GM18870 (cell line): Measurements from ENCODE around the gene KIF6.

ENCODE experiments used
- ATAC-seq: cut with Tn5 transposase; IDR thresholded peaks from one replicate; pipeline ENCODE4 v1.9.1; 2021; ENCODE audit warnings: moderate library complexity; ENCODE audit not compliant: unreplicated experiment

The KIF6 gene

DNA sequence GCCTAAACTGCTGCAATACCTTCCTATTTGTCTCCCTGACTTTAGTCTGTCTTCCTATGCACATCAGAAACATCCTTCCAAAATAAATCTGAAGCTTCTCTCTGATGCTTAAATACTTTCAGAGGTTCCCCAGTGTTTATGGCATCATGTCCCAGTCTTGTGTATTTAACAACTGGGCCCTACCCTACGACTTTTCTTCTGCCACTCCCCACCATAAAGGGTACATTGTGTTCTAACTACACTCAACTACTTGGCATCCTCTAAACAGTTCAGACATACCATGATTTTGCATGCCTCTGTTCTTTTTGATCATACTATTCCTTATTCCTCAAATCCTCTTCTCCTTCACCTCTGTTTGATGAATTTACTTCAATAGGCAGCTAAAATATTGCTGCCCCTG, 259.7 kb downstream of the KIF6 start:
- ATAC-seq, result no peak

DNA sequence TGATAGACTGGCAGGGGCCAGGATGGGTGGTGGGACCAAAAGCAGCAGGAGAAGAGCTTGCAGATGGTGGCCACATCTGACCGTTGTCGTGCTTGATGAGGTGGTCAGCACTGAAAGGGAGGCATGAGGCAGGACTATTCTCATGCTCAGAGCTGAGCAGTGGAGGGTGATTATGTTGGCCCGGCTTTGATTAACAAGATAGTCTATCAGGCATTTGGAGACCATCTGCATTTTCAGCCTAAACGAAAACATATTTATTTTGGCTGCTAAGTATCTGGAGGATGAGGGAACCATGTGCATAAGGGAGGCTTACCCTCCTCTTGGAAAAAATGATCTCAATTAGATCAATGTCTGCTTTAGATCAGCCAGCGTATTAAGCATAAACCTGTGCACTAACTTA, 261.1 kb downstream of the KIF6 start:
- no peak for ATAC-seq

DNA sequence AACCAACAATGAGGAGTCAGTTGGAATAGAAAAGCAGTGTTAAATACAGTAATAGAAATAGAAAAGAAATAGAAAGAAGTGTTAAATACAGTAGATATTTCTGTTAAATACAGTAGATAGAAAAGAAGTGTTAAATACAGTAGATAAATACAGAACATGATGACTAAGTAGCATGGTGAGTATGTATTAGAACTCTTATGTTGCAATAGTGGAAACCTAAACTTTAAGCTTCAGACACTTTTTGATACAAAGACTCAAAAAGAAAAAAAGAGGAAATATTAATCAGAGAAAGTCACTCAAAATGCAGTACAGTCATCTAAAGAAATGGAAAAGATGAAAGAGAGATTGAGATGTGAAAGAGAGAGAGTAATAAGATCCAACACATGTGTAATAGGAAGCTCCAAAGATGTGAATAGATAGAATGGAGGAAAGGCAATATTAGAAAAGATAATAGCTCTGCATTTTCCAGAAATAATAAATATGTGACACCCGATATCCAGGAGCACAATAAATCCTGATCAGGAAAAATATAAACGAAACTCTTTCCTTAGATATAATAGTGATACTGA, 271.2 kb downstream of the KIF6 start:
- ATAC-seq, result no peak

DNA sequence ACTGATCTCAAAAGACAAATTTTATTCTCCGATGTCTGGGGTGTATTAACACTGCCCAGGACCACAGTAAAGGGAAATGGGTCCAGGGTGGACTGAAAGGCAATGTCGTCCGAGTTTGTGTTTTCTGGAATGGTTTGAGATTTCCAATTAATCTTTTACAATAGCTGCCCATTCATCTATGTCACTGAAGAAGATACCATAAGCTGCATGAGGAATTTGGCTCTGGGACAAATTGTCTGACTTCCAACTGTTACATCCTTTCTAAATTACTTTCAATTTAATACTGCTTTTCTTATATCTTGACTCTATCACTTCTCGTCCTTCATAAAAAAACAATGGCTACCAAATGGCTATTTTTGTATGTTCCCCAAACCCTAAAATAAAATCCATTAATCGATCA, 272.0 kb downstream of the KIF6 start:
- no peak for ATAC-seq

DNA sequence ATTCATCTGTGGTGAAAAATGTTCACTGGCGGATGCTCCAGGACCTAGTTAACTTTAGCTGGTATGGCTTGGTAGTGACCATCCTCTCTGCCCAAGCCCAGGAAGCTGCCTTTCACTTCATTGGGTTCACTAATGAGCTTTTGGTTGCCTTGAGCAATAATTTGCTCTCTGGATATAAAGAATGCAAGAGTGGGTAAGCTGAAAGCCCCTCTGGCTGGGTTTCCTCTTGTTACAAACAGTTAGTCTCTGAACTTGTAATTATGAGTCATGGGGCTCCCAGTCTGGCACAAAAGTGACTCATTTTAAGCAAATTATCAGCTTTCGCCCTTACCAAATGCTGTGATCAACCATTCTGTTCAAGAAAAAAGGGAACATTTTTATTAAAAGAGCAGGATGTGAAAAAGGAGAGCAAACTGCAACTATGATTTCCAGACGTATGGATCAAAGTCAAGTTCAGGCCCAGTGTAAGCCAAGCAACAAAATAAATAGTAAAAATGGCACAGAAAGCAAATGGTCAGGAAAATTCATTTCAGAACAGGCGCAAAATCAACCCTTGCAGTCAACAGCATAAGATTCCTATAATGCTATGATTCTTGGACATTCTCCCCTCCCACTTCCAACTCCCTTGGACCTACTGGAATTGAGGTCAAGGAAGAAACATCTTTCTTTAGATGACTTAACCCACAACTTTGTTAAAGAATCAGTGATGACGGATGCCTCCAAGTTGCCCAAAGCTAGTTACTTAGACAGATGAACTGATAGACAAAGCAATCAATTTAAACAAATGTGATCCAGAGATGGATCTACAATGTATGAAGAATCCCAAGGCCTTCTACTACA, 272.7 kb downstream of the KIF6 start:
- no peak for ATAC-seq

DNA sequence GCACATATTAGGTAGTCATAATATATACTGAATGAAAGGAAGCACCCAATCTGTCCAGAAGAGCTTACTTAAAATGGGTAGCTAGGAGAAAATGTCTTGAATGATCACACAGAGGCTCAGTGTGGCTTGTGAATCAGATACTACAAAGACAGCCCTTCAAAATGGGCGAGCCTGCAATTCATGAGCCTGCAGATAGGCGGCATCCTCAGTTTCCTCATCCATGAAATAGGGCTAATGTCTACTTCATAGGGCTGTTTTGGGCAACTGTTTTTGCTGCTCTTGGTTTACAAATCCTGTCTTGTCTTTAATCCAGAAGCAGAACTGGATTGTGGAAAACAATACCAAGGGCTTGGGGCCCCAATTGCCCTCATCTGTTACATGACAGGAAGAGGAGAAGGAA, 273.4 kb downstream of the KIF6 start:
- ATAC-seq, result no peak

DNA sequence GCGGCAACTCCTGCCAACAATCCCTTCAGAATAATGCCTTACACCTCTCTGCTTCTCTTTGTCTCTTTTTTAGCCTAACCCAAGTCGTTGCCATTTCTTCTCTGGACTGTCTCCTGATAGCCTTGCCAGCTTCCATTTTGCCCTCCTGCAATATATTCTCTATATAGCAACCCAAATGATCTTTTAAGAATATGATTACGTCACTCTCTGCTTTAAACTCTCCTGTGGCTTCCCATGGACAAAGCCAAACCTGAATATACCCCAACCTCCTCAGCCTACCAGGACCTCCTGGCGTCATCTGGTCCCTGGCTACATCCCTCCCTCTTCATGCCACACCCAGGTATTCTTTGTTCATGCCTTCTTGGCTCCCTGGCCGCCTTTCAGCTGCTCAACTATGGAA, 276.2 kb downstream of the KIF6 start:
- ATAC-seq, result no peak

DNA sequence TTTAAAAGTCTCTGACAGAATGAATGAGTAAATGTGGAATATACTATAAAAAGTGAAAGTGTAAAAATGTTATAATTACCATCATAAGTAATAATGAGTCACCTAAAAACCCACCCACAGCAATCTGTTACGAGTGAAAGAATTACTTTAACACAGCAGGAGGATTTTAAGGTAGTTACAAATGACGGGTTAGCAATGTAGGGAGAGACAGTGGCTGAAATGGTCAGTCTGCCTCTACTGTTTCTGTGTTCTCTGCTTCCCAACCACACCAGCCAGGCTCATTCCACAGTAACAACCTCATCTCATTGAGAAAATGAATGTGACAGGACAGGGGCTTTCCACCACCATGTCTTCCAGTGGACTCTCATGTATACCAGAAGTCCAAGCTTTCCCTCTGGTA, 278.3 kb downstream of the KIF6 start:
- ATAC-seq, result no peak

DNA sequence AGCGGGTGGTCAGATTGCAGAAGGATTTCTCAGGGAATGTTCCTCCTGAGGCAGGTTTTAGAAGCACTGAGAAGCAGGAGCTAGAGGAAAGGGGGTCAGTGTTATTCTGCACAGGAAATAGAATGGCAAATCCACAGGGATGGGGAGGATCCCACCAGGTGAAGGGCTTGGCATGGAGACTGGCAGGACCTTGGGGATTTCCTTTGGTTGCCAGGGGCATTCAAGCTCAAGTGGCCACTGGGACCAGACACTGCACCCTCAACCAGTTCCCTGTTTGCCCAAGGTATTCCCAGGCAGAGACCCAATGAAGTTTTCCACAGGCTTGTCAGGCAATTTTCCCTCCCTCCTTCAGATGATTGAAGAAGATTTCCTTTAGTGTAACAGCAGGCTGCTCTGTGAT, 279.5 kb downstream of the KIF6 start:
- ATAC-seq, result no peak

DNA sequence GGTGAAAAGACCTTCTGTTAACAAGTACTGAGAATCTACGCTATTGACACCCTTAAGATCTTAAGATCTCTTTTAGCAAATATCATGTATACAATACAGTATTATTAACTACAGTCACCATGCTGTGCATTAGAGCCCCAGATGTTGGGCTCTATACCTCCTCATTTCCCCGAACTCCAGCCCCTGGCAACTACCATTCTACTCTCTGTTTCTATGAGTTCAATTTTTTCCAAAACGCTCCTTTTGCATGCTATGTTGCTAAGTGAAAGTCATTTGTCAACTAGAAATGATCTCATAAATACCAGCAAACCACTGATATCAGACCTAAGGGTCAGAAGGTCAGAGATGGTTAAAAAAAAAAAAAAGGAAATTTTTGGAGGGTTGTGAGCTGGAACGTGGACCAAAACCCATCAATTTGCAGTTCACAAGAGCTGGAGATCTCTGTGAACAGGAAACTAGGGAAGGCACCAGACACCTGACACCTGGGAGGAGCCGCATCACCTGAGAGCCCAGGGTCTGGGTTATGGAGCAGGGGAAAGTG, 280.7 kb downstream of the KIF6 start:
- ATAC-seq, result no peak

DNA sequence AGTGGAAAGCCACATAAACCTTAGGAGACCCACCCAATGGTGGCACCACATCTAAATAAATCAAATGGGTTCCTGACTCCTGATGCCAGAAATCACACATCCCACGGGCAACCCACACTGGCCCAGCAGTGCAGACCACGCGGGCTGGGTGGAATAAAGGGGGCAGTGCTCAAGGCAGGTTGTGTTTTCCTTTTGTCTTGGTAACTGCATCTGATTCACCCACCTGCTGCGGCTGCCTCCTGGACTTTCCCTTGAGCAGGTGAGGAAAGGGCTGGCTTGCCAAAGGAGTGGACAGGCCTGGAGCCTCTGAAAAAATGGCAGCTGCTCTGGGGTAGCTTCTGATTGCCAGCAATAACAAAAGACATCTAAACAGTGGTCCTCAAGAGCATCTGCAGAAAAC, 283.2 kb downstream of the KIF6 start:
- ATAC-seq, result no peak

DNA sequence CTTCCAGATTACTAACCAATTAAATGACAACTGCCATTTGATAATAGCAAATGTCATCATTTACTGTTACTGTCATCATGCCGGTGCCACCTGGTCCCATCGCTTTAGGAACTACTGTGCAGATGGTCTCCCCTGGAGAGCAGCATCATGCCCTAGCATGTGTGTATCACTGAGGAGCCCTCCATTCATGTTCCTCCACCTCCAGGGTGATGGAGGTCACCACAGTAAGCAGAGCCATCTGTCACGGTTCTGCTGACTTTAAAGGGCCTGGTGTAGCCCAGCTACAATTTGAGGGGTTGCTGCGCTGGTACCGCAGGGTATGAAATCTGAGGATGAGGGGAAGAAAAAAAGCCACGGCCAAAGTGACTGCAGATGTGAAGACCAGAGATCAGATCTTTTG, 283.9 kb downstream of the KIF6 start:
- no peak for ATAC-seq

DNA sequence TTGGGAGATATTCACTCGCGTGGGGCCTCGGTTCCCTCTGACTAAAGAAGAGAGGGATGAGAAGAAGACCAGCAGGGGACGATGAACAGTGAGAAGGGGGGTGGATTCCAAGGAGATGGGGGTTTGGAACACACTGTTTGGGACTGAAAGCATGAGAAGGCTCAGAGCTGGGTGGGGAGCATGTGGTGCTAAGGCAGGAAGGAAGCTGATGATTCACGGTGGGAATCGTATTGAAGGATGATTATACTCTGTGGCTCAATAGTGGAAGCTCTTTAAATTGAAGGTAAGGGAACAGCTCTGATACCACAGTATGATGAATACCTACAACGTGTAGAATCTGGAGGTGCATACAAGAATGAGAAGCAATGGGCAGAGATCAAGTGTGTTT, 285.2 kb downstream of the KIF6 start:
- ATAC-seq, result no peak

DNA sequence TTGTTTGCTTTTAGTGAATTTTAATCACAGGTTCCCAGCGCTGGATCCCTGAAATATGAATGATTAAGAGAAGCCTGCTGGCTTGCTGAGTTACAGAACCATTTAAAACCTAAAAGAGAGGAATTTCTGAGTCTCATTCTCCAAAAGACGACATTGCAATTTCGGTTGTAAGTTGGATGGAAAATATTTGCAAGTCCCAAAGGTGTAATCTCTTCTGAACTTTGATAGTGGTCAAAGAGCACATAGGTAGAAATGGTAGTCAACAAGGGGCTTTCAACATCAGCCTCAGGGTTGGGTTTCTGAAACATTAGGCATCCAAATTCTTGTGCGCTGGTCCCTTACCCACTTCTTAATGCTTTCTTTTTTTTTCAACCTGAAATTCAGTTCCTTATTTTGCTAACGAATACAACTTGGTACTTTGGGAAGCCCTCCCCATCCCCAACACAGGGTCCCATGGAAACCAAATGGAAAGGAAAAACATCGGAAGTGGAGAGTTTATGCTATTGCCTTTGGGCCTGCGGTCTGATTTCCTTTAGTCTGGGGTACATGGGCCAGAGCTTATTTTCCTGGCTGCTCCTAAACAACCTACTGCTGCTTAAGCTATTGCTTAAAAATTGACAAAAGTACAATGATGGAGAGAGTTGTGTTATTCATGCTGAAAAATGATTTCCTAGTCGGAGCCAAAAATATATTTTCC, 285.7 kb downstream of the KIF6 start:
- ATAC-seq, result no peak

DNA sequence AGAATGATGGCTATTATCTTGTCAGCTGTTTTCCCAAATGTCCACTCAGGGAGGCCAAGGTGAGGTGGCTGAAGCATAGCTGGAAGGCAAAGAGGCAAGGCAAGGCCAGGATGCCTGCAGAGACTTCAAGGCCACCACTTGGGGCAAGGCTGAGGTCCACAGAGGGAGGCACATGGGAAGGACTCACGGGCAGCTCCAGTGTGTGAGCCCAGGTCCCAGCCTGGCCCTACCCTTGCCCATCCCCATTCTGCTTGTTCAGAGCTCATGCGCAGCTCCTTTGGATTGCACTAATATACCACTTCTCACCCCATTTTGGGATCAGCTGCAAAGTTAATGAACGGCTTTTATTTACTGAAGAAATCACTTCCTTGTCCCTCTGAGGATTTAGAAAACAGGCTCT, 291.6 kb downstream of the KIF6 start:
- no peak for ATAC-seq

DNA sequence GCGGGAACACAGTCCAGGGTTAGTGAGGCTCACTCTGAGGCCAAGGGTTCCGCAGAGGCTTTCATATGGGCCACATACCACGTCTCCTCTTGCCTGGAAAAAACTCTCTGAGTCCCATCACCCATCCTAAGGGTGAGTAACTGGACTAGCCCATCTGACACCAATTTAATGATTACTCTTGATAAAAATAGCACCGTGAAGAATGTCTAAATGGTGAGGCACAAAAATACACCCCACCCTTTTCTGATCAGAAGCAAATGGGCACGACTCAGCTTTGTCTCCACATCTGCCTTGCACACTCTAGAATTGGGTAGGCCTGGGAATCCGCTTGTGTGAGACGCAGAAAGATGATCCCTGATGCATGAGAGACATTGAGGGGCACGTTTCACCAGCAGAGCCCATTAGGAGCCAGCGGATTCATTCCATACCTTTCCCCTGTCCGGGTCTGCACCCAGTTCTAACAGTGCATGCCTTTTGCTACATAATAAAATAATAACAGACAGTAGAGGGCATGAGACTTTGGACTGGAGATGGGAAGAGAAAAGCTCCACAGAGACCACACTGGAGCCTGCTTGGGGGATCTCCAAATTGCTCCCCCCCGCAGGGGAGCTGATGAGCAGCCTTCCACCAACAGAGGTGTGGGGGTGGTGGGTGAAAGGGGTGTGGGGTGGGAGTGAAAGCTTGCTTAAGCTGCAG, 292.7 kb downstream of the KIF6 start:
- no peak for ATAC-seq

DNA sequence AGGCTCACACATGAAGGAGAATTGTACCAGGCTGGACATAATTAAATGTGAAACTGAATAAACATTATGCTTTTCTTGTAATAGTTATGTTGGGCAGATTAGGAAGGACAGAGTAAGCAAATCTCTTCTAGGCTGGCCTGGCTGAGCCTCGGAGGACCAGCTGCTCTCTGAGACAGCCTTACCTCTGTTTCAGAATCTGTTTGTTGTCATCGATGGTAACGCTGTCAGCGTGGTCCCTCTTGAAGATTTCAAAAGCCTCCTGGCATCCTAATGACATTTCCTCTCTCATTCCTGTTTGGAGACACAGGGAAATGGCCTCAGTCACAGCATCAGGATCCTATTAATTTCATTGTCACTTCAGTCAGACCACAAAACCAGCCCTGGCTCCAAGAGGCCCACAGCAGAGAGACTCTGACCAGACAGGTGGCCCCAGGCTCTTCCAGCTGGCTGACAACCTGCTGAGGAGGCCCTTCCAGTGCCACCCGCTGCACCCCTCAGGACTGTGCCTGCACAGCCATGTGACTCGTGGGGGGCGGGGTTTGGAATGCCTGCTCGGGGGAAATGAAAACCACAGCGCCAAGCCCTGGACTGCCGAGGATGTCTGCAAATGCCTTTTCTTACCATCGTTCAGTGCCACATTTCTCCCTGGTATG, 294.2 kb downstream of the KIF6 start:
- no peak for ATAC-seq

DNA sequence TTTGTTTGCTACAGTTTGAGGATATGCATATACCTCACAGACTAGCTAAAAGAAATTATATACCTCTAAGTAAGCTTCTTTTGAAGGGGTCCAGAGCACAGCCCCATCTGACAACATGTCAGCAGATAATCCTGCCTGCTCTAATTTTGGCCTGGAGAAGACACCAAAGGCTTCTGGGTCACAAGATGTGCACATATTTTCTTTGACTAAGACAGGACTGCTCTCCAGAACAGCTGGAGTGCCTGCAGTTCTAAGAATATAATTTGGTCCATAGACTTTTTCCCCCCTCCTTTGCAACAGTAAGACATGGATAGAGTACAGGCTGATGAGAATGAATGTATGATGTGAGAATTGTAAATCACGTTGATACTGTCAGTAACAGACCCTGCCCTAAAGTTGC, 294.8 kb downstream of the KIF6 start:
- ATAC-seq, result no peak

DNA sequence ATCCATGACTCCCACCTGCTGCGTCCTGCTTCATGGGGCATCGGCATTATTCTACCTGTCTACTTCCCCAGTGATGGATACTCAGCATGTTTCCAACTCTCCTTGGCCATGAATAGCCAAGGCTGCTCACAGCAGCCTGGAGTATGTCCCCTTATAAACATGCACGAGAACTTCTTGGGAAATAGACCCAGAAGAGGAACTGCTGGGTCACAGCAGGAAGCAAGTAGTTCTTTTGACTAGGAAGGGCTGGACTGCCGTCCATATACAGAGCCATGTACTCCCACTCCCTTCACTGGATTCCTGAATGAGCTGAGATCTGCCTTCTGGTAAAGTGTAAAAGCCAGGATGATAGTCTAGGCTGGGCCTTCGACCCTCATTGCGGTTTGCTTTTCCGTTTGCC, 296.4 kb downstream of the KIF6 start:
- no peak for ATAC-seq

DNA sequence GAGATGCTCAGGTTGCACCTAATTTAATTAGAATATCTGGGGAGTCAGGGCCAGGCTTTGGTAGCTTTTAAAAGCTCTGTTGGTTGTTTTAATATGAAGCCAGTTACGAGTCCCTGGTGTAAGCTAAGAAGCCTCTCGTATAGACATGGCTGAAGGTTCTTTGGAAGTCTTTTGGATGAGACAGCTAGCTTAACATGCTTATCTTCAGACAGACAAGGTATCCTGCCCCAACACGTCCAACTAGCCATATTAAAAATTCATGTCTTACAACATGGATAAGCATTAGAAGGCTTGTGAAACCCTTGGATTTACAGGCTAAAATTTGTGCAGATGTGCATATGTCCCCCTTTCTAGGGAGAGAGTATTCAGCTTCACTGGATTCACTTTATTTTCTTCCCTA, 297.1 kb downstream of the KIF6 start:
- ATAC-seq, result no peak

DNA sequence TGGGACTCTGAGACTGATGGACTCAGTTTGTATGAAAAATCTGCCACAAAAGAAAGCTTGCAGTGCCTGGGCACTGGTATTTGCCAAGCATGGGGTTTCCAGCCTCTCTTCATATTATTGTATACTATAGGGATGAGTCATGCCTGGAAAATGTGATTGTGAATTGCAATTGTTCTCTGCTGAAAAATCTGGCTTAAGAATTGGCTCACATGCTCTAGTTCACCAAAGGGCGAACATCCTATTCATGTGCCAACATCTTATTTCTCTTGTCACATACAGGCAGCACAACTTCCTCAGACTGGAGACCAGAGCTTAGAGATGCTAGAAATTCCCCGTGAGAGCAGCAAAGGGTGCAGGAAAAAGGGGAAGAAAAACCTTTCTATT, 299.1 kb downstream of the KIF6 start:
- ATAC-seq, result no peak
